HS-5 (cell line): ENCODE data around the gene RPS6KB1.
"Not testable (repeated sequence)": the region's sequence is repeated elsewhere in the genome, so short reads cannot be mapped to it uniquely, and the experiment has no call there.

Experiments used
- DNase-seq: peaks from one replicate; pipeline ENCODE4 v3.0.0-alpha.2; 2012; ENCODE audit warnings: low read depth

The RPS6KB1 gene

DNA sequence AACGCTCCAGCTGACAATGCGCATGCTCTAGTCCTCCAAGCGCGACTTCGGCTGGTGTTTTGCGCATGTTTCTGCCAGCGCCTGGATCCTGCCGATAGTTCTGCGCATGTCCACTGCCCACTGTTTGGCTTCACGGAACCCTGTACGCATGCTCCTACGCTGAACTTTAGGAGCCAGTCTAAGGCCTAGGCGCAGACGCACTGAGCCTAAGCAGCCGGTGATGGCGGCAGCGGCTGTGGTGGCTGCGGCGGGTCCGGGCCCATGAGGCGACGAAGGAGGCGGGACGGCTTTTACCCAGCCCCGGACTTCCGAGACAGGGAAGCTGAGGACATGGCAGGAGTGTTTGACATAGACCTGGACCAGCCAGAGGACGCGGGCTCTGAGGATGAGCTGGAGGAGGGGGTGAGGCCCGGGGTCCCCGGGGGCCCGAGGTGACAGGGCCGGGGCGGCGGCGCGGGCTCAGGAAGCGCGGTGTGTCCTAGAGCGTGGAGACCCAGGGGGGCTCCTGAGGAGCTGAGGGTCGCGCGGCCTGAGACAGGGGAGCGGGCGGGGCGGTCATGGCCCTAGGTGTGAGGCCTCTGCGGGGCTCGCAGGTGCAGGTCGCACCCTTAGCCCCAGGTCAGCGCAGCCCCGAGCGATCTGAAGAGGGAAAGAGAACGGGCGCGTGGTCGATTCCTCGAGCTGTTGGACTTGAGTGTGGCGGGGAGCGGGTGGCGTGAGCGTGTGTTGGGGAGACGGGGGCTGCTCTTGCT lies at the start of gene RPS6KB1, which contains the start of gene TUBD1:
TSS of gene RPS6KB1 (plus strand) at position 198 of the 752 bp plus-strand sequence. CDS start at position 262, 64 bp downstream.
TSS of gene TUBD1 (minus strand) at position 20 of the 752 bp plus-strand sequence. CDS start 1,941 bp downstream, outside the sequence.
- peak; percentile 97 for DNase-seq

- no peak for DNase-seq
These were observed 47.9 kb upstream of the RPS6KB1 start for GRCh38 chr17:59844884-59845594.

DNA sequence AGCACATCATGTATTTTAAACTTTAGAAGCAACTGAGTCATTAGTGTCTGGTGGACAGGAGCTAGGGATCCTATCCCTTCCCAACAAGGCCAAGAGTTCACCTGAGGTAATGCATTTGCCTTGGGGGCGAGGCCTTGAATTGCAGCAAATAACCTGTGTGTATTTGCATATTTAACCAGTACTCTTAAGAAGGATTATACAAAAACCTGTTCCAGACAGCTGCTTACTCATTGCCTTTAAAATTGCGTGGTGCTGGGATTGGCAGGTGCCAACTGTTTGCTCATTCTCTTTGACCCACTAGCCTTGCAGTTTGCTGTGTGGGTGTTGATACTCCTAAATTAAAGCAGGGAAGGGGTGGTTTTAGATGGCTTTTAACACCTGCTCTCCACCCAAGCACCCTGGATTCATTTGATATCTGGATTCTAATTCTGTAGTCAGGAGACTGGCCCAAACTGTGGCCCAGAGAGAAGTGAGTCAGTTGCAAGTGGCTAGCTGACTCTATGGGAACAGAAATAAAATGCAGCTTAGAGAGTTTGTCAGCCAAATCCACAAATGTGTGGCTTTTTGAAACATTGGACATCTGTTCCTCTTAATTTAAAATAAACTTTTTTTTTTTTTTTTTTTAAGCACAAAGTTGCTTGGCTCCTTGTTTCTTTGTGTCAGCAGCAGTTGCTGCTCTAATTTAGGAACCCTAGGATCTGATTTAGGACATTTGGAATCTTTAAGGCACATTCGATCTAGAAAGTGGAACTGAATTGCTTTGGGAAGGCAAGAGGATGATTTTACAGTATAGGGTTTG lies 47.1 kb upstream of the RPS6KB1 start:
- DNase-seq: no peak

DNA sequence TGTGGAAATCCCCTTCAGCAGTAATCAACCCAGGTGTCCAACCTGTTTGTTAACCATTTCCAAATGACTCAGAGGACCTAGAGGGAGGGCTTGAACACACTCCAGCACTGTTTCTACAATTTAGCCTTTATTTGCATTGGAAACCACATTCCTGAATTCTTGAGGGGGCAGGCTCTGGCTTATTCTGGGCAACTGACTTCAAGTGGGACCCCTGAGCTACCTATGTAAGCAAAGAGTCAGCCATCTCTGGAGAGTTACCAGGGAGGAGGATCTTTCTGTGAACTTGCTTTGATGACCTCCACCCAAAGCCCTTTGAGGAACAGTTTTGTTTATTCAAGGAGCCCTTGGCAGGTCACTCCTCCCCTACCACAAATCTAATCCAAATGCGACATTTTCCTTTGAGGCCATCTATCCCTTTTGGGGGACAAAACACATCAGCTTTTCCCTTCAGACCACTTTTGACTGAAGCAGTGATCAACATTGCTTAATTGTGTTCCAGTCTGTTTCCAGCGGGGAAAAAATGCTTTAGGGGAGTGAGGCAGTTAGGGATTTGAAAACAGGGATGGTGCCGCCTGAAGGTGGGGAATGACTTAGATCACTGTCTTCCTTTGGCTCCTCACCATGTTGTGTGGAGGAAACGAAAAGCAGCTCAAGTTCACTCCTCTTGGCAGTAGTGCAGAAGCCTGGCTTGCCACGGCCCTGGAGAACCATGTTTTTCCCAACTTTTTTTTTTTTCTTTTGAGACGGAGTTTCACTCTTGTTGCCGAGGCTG lies 46.3 kb upstream of the RPS6KB1 start:
- no peak for DNase-seq

GRCh38 chr17:59848385-59848668 lies 44.6 kb upstream of the RPS6KB1 start:
- DNase-seq: no peak

DNA sequence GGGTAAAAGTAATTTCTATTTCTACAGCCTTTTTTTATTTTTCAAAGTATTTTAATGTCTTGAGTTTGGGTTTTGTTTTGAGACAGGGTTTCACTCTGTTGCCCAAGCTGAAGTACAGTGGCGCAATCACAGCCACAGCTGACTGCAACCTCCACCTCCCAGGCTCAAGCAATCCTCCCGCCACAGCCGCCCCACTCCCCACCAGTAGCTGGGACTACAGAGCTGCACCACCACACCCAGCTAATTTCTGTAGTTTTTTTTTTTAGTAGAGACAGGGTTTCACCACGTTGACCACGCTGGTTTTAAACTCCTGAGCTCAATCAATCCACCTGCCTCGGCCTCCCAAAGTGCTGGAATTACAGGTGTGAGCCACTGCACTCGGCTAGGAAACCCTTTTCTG lies 44.1 kb upstream of the RPS6KB1 start:
- no peak for DNase-seq

- DNase-seq: not testable (repeated sequence)
These were observed 42.6 kb upstream of the RPS6KB1 start for GRCh38 chr17:59850311-59850710.

- DNase-seq: no peak
These were observed 41.2 kb upstream of the RPS6KB1 start for GRCh38 chr17:59851439-59852375.

DNA sequence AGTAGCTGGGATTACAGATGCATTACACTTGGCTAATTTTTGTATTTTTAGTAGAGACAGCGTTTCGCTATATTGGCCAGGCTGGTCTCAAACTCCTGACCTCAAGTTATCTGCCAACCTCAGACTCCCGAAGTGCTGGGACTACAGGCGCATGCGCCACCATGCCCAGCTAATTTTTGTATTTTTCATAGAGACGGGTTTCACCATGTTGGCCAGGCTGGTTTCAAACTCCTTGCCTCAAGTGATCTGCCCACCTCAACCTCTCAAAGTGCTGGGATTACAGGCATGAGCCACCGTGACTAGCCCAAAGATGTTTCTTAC lies 40.1 kb upstream of the RPS6KB1 start:
- not testable (repeated sequence) for DNase-seq

GRCh38 chr17:59853168-59853918 lies 39.6 kb upstream of the RPS6KB1 start:
- peak; percentile 87 for DNase-seq

- not testable (repeated sequence) for DNase-seq
These were observed 38.8 kb upstream of the RPS6KB1 start for GRCh38 chr17:59853919-59854729.

DNA sequence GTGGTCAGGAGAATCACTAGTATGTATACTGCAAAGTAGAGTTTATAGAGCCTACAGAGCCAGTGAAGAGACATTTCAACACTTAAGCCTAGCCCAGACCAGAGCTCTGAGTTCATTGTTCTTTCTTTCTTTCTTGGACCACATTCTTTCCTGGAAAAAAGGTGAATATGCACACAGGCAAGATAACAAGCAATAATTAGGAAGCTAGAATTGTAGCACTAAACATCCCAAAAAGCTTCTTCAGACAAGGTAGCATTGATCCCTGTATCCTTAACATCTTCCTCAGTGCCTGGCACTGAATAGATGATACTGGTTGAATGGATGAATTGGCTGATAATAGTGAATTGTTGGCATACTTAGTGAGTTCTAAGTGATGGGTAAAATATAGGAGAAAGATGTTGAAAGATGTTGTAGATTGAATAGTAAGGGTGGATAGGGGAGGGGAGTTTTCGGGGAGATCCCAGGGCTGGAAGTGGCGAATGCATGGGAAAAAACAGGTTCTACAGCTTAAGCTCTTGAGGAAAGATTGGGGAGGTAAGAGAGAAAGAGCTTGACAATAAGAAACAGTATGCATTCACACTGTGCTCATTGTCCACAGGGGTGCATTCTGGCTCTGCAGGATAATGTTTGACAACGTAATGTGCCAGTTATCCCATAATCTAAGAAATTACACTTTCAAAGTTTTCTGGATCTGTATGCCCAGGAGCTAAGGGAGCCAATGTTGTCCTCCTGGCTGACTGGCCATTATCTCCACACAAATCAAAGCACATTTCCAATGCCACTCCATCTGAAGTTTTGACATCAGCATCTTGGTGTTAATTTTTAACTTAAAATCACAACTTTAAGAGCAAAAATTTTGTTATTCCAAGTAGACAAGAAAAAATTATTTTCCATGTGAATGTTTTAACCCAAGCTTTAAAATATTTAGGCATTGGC lies 35.8 kb upstream of the RPS6KB1 start:
- no peak for DNase-seq

DNA sequence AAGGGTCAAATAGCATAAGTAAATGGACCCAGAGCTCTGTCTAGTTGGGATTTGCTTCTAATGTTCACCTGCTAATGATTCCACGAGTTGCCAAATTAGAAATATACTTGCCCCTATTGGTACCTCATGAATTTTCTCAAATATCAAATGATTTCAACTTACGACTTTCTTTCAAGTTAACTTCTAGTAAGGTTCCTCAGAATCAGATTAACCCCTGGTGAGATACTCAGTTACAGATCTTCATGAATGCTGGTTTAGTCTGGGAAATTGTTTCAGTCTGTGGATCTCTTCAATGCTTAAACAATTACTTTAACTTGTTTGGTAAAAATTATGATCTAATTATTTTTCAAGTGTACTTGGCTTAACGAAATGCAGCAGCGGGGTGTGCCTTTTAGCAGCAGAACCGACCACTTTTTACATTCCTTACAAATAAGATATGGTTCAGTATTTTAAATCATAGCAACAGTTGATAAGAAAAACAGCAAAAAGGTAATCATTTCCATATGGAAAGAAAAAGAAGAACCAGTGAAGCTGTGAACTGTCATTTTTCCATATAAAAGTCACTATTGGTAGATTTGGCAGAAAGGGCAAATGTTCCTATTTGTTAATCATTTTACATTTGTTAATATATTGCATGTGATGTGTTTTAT lies 34.6 kb upstream of the RPS6KB1 start:
- no peak for DNase-seq

- DNase-seq: no peak
These were observed 34.0 kb upstream of the RPS6KB1 start for GRCh38 chr17:59858932-59859331.

DNA sequence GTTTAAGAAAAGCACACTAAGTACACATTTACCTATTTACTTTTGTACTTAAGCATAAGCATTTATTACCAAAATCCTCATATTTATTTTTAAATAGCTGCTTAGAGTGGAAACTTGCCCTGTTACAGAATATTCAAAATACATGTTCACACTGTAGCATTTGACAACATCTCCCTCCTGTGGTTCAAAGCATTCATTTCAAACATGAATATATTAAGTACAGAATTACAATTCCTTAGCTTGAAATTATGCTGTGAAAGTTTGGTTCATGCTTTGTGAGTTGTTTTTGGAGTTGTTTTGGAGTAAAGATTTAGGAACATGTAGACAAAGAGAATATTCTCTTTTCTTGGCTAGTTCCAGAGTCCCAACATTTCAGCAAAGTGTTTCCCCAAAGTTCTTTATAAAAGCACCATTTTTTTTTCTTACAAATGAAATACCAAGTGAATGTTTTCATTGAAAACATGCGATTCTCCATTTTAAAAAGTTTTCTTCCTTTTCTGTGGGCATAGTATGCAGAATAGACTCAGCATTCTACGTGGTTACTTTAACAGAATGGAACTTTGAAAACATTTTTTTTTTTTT lies 33.4 kb upstream of the RPS6KB1 start:
- DNase-seq: no peak

- DNase-seq: no peak
These were observed 29.3 kb upstream of the RPS6KB1 start for GRCh38 chr17:59863616-59864015.

GRCh38 chr17:59869941-59870218 lies 23.0 kb upstream of the RPS6KB1 start:
- no peak for DNase-seq

DNA sequence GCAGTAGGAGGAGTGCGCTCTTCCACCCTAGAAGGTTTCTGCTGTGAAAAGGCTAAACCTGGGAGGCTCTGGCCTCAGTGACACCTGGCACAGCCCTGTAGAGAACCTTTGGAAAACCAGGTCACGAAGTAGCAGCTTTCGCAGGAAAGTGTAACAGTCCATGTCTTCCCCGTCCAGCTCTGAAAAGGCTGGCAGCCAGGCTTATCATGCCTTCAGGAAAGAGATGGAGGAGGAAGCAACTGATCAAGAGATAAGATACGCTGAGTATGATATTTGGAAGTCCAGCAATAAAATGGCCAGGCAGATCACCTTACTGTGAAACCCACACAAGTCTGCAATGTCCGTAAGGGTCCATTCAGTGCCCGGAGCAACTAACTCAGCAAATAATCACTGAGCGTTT lies 22.4 kb upstream of the RPS6KB1 start:
- DNase-seq: no peak
